ENCODE measurements around the gene SLCO3A1. TPM values are rescaled to one million over a fixed set of nuclear protein-coding genes. Genes with fewer than 3 reads are reported as not detected.

SLCO3A1 gene
- total and polyA plus RNA-seq, 2 donors (not counting 1 experiment from before 2014, with no cell fraction given): 8.1 to 16.8 TPM

DNA sequence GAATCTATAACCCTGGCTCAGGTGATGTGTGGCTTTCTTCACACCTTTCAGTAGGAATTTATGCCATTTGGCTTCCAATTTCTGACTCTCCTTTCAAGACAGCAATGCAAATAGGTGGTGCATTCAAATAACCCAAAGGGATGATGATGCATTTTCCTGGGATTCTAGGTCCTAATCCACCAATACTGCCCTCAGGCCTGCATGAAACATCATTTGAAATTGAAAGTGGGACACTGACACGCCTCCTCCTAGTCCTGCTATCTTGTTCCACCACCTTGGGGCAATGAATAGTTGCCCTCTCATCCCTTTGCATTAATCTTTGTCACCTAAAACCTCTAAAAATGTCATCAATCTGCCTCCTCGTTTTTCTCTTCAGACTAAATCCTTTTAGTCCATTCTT, 341.7 kb downstream of the SLCO3A1 start:
- H3K79me2 ChIP-seq (ENCODE audit: control insufficient read depth, insufficient read depth, low read length): no peaks in the 10 kb centered on the region
- no peaks in the 10 kb centered on the region for H3K27me3 ChIP-seq (ENCODE audit: control insufficient read depth, insufficient read depth, low read length)
- no peak overlapping the region for H3K4me3 ChIP-seq (replicated peaks in 1 of 4; ENCODE audit: control extremely low read depth in 1 of 4, insufficient read depth in 1 of 4, low read depth in 3 of 4, low read length in 4 of 4)
- no peak overlapping the region for H3K27ac ChIP-seq (ENCODE audit: insufficient read depth, low read length)
- no peak overlapping the region for H2AFZ ChIP-seq (ENCODE audit: low read length)
- DNase-seq (ENCODE audit: low read depth in 2 of 2): no peak
- no peaks in the 10 kb centered on the region for H3K9me3 ChIP-seq (ENCODE audit: control insufficient read depth, insufficient read depth, low read depth, low read length)
- H3K36me3 ChIP-seq (ENCODE audit: control insufficient read depth, insufficient read depth, low read length): no peaks in the 10 kb centered on the region
- H4K20me1 ChIP-seq (ENCODE audit: control insufficient read depth, extremely low read depth, insufficient read depth, low read length): no peaks in the 10 kb centered on the region
- no peaks in the 10 kb centered on the region for H3K4me1 ChIP-seq (ENCODE audit: control insufficient read depth, extremely low read depth, insufficient read depth, low read length)
- H3K4me2 ChIP-seq (ENCODE audit: extremely low read depth, insufficient read depth, low read length): no peak overlapping the region
- no peak overlapping the region for H3K9ac ChIP-seq (ENCODE audit: insufficient read depth, low read length)
- TF ChIP-seq, protein P1, sequence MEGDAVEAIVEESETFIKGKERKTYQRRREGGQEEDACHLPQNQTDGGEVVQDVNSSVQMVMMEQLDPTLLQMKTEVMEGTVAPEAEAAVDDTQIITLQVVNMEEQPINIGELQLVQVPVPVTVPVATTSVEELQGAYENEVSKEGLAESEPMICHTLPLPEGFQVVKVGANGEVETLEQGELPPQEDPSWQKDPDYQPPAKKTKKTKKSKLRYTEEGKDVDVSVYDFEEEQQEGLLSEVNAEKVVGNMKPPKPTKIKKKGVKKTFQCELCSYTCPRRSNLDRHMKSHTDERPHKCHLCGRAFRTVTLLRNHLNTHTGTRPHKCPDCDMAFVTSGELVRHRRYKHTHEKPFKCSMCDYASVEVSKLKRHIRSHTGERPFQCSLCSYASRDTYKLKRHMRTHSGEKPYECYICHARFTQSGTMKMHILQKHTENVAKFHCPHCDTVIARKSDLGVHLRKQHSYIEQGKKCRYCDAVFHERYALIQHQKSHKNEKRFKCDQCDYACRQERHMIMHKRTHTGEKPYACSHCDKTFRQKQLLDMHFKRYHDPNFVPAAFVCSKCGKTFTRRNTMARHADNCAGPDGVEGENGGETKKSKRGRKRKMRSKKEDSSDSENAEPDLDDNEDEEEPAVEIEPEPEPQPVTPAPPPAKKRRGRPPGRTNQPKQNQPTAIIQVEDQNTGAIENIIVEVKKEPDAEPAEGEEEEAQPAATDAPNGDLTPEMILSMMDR (conservative IDR thresholded peaks at IDR 0.05 in 1 of 2, IDR thresholded peaks at IDR 0.05 in 1 of 2; ENCODE audit: low read depth in 1 of 2, low read length in 2 of 2): no peak
- no peak for TF ChIP-seq EZH2 (IDR thresholded peaks at IDR 0.05; ENCODE audit: low read length, missing control alignments)

DNA sequence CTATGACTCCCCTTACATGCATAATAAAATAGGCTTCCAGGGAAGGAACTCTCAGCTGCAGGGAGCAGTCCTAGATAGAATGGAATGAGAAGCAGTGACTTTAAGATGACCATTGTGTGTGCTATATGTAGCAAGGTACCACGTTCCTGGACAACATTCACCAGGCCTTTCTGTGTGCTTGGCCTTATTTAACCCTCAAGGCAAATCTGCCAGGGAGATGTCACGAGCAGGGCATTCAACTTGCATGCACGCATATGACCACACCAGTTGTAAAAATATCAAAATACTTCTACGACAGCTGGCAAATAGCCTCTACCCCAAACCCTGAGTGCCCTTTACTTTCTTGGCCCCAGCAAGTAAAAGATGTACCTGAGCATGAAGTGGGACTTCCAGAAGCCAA, 342.8 kb downstream of the SLCO3A1 start:
- DNase-seq (ENCODE audit: low read depth in 2 of 2): no peak
- TF ChIP-seq, protein P1 (conservative IDR thresholded peaks at IDR 0.05 in 1 of 2, IDR thresholded peaks at IDR 0.05 in 1 of 2; ENCODE audit: low read depth in 1 of 2, low read length in 2 of 2): no peak
- TF ChIP-seq EZH2 (IDR thresholded peaks at IDR 0.05; ENCODE audit: low read length, missing control alignments): no peak
- H3K79me2 ChIP-seq (ENCODE audit: control insufficient read depth, insufficient read depth, low read length): no peaks in the 10 kb centered on the region

DNA sequence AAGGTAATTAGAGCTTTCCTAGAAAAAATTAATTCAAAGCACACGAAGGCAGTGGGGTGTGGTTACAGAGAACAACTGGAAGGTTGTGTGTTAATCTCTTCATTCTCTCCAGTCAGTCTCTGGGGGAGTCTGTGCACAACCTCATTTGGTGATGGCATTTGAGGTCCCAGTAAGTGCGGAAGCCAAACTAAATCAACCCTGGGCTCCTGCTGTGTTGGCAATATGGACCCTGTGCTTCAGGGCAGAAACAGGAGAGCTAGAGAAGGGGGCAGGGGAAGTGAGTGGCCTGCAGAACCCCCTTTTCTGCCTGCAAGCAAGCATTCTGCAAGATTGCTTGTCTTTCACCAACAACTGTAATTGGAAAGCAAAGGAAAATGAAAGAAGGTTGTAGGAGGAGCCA, 344.2 kb downstream of the SLCO3A1 start:
- Histone ChIP-seq H3K4me3 (replicated peaks in 1 of 4; ENCODE audit: control extremely low read depth in 1 of 4, insufficient read depth in 1 of 4, low read depth in 3 of 4, low read length in 4 of 4) (no peak overlapping the region), H3K79me2 (ENCODE audit: control insufficient read depth, insufficient read depth, low read length) (no peaks in the 10 kb centered on the region), H3K36me3 (ENCODE audit: control insufficient read depth, insufficient read depth, low read length) (no peaks in the 10 kb centered on the region), H3K27me3 (ENCODE audit: control insufficient read depth, insufficient read depth, low read length) (no peaks in the 10 kb centered on the region), H3K9ac (ENCODE audit: insufficient read depth, low read length) (no peak overlapping the region), H3K4me1 (ENCODE audit: control insufficient read depth, extremely low read depth, insufficient read depth, low read length) (no peaks in the 10 kb centered on the region), H2AFZ (ENCODE audit: low read length) (no peak overlapping the region), H3K4me2 (ENCODE audit: extremely low read depth, insufficient read depth, low read length) (no peak overlapping the region), H3K27ac (ENCODE audit: insufficient read depth, low read length) (no peak overlapping the region), H3K9me3 (ENCODE audit: control insufficient read depth, insufficient read depth, low read depth, low read length) (no peaks in the 10 kb centered on the region), H4K20me1 (ENCODE audit: control insufficient read depth, extremely low read depth, insufficient read depth, low read length) (no peaks in the 10 kb centered on the region)
- TF ChIP-seq, protein P1 (conservative IDR thresholded peaks at IDR 0.05 in 1 of 2, IDR thresholded peaks at IDR 0.05 in 1 of 2; ENCODE audit: low read depth in 1 of 2, low read length in 2 of 2): no peak
- TF ChIP-seq EZH2 (IDR thresholded peaks at IDR 0.05; ENCODE audit: low read length, missing control alignments): no peak
- no peak for DNase-seq (ENCODE audit: low read depth in 2 of 2)

More for the DNA sequence above, 342.8 kb downstream of the SLCO3A1 start:
- no peaks in the 10 kb centered on the region for H3K9me3 ChIP-seq (ENCODE audit: control insufficient read depth, insufficient read depth, low read depth, low read length)
- H4K20me1 ChIP-seq (ENCODE audit: control insufficient read depth, extremely low read depth, insufficient read depth, low read length): no peaks in the 10 kb centered on the region
- H2AFZ ChIP-seq (ENCODE audit: low read length): no peak overlapping the region
- H3K4me1 ChIP-seq (ENCODE audit: control insufficient read depth, extremely low read depth, insufficient read depth, low read length): no peaks in the 10 kb centered on the region
- no peaks in the 10 kb centered on the region for H3K27me3 ChIP-seq (ENCODE audit: control insufficient read depth, insufficient read depth, low read length)
- H3K4me3 ChIP-seq (replicated peaks in 1 of 4; ENCODE audit: control extremely low read depth in 1 of 4, insufficient read depth in 1 of 4, low read depth in 3 of 4, low read length in 4 of 4): no peak overlapping the region
- no peak overlapping the region for H3K4me2 ChIP-seq (ENCODE audit: extremely low read depth, insufficient read depth, low read length)
- no peaks in the 10 kb centered on the region for H3K36me3 ChIP-seq (ENCODE audit: control insufficient read depth, insufficient read depth, low read length)
- H3K27ac ChIP-seq (ENCODE audit: insufficient read depth, low read length): no peak overlapping the region
- H3K9ac ChIP-seq (ENCODE audit: insufficient read depth, low read length): no peak overlapping the region
